SK-N-MC (cell line): Measurements from ENCODE around the gene SIK2.

Source experiments
- EZH2 ChIP-seq: fragments of 200-600 bp; sonication (generic); IDR thresholded peaks from one replicate; pipeline ENCODE4 v1.6.1; 2017; ENCODE audit warnings: antibody characterized with exemption
- POLR2AphosphoS5 ChIP-seq: IDR thresholded peaks from 2 replicates; pipeline ENCODE4 v1.6.1; 2012; ENCODE audit warnings: mild to moderate bottlenecking, low read depth, low read length, borderline replicate concordance

- TF ChIP-seq POLR2AphosphoS5 (no peak), EZH2 (no peak)
Measured at GRCh38 chr11:111561306-111561705, 40.9 kb upstream of the SIK2 start.
